ENCODE results near the gene DHX57. TPM values are rescaled to one million over a fixed set of nuclear protein-coding genes. Genes with fewer than 3 reads are reported as not detected.

DHX57 gene
- total and polyA plus RNA-seq, 2 experiments from 2014 or later, result 13.3 to 32.9 TPM

DNA sequence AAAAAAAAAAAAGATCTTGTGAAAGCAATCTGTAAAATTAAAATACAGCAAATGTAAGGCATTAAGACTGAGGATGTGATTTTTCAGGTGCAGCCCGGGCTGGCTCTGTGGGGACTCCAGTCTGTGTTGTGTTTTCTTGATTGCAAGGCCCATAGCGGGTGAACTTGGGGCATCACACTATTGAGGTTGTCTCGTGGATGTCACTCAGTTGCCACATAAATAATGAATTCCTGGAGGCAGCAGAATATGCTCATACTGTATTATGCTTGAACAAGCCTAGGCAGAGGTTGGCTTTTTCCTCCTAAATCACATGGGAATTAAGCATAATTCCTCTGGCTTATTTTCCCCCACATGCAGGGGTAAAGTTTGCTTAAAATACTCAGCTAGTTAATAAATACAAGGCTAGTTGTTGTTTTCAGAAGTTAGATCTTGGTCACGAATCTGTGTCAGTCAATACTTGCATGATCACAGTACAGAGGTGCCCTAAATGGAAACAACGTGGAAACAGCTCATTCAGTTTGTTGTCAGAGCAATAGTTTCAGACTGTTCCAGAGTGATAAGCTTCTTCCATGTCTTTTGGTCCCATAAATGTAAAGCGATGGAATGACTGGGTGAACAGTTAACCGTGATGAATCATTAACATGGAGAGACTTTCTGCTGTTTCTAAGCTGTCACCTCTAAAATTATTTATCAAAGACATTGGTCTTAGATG, 81.3 kb downstream of the DHX57 start (continued):
- TF ChIP-seq, protein P1, sequence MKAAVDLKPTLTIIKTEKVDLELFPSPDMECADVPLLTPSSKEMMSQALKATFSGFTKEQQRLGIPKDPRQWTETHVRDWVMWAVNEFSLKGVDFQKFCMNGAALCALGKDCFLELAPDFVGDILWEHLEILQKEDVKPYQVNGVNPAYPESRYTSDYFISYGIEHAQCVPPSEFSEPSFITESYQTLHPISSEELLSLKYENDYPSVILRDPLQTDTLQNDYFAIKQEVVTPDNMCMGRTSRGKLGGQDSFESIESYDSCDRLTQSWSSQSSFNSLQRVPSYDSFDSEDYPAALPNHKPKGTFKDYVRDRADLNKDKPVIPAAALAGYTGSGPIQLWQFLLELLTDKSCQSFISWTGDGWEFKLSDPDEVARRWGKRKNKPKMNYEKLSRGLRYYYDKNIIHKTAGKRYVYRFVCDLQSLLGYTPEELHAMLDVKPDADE (IDR thresholded peaks at IDR 0.05), result no peak
- TF ChIP-seq ZNF114 (CRISPR knock-in tag; IDR thresholded peaks at IDR 0.05), result no peak

DNA sequence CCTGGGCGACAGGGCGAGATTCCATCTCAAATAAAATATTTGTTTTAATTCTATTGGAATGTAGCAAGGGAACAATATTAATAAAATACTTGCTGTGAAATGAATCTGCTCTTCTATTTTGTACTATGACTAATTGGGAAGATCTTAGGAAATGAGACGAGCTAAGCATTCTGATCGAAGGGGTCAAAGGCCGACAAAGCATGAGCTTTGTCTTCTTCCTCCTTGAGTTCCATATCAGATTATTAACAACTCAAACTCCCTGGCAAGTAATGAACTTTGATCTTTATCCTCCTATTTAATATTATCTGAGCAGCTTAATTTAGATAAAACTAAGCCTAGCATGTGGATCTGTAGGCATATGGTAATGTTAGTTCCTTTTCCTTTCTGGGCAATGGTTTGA, 82.2 kb downstream of the DHX57 start:
- ATAC-seq (no peak), DNase-seq (ENCODE audit: low spot score) (no peak)
- H4K20me1 ChIP-seq (replicated peaks; ENCODE audit: insufficient read depth), result no peaks in the 10 kb centered on the region
- H3K36me3 Mint-ChIP-seq (ENCODE audit: low read depth), result no peaks in the 10 kb centered on the region
- no peak overlapping the region for H3K27ac Mint-ChIP-seq
- peaks cover 2% of the 10 kb centered on the region for H3K27me3 Mint-ChIP-seq (ENCODE audit: insufficient read depth, low read depth, poor library complexity)
- no peak overlapping the region for H3K4me3 ChIP-seq
- no peaks in the 10 kb centered on the region for H3K79me2 ChIP-seq (replicated peaks; ENCODE audit: insufficient read depth)
- no peaks in the 10 kb centered on the region for H3K27me3 ChIP-seq (ENCODE audit: insufficient read depth)
- no peaks in the 10 kb centered on the region for H3K36me3 ChIP-seq (ENCODE audit: insufficient read depth)
- H3K4me2 ChIP-seq, result no peak overlapping the region
- H3K9me2 ChIP-seq (ENCODE audit: insufficient read depth), result no peaks in the 10 kb centered on the region
- H3K27ac ChIP-seq (ENCODE audit: low read depth), result no peak overlapping the region
- H3K4me1 ChIP-seq (ENCODE audit: insufficient read depth), result no peaks in the 10 kb centered on the region
- H2AFZ ChIP-seq, result no peak overlapping the region
- H3K4me3 Mint-ChIP-seq, result no peak overlapping the region
- H3K4me1 Mint-ChIP-seq, result no peaks in the 10 kb centered on the region
- H3K9me3 Mint-ChIP-seq, result no peaks in the 10 kb centered on the region
- H3F3A ChIP-seq (replicated peaks; ENCODE audit: low read depth), result no peaks in the 10 kb centered on the region
- TF ChIP-seq ZNF331 (CRISPR knock-in tag; IDR thresholded peaks at IDR 0.05; ENCODE audit: low read depth), result no peak
- TF ChIP-seq, protein P2, sequence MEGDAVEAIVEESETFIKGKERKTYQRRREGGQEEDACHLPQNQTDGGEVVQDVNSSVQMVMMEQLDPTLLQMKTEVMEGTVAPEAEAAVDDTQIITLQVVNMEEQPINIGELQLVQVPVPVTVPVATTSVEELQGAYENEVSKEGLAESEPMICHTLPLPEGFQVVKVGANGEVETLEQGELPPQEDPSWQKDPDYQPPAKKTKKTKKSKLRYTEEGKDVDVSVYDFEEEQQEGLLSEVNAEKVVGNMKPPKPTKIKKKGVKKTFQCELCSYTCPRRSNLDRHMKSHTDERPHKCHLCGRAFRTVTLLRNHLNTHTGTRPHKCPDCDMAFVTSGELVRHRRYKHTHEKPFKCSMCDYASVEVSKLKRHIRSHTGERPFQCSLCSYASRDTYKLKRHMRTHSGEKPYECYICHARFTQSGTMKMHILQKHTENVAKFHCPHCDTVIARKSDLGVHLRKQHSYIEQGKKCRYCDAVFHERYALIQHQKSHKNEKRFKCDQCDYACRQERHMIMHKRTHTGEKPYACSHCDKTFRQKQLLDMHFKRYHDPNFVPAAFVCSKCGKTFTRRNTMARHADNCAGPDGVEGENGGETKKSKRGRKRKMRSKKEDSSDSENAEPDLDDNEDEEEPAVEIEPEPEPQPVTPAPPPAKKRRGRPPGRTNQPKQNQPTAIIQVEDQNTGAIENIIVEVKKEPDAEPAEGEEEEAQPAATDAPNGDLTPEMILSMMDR (conservative IDR thresholded peaks at IDR 0.05; ENCODE audit: low read depth in 2 of 2), result no peak
- no peak for TF ChIP-seq STAT1 (IDR thresholded peaks at IDR 0.05; ENCODE audit: unreplicated experiment)
- TF ChIP-seq CREB1 (CRISPR knock-in tag; IDR thresholded peaks at IDR 0.05; ENCODE audit: low read depth), result no peak
- TF ChIP-seq EZH2 (IDR thresholded peaks at IDR 0.05; ENCODE audit: low read depth, unreplicated experiment), result no peak
- no peak for TF ChIP-seq NANOG (IDR thresholded peaks at IDR 0.05; ENCODE audit: borderline replicate concordance)
- TF ChIP-seq, protein P1 (IDR thresholded peaks at IDR 0.05), result no peak
- no peak for TF ChIP-seq ZNF114 (CRISPR knock-in tag; IDR thresholded peaks at IDR 0.05)
- TF ChIP-seq, protein P3, sequence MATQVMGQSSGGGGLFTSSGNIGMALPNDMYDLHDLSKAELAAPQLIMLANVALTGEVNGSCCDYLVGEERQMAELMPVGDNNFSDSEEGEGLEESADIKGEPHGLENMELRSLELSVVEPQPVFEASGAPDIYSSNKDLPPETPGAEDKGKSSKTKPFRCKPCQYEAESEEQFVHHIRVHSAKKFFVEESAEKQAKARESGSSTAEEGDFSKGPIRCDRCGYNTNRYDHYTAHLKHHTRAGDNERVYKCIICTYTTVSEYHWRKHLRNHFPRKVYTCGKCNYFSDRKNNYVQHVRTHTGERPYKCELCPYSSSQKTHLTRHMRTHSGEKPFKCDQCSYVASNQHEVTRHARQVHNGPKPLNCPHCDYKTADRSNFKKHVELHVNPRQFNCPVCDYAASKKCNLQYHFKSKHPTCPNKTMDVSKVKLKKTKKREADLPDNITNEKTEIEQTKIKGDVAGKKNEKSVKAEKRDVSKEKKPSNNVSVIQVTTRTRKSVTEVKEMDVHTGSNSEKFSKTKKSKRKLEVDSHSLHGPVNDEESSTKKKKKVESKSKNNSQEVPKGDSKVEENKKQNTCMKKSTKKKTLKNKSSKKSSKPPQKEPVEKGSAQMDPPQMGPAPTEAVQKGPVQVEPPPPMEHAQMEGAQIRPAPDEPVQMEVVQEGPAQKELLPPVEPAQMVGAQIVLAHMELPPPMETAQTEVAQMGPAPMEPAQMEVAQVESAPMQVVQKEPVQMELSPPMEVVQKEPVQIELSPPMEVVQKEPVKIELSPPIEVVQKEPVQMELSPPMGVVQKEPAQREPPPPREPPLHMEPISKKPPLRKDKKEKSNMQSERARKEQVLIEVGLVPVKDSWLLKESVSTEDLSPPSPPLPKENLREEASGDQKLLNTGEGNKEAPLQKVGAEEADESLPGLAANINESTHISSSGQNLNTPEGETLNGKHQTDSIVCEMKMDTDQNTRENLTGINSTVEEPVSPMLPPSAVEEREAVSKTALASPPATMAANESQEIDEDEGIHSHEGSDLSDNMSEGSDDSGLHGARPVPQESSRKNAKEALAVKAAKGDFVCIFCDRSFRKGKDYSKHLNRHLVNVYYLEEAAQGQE (IDR thresholded peaks at IDR 0.05; ENCODE audit: unreplicated experiment), result no peak
- no peak for TF ChIP-seq POLR2AphosphoS5 (IDR thresholded peaks at IDR 0.05; ENCODE audit: low read depth)
- no peak for TF ChIP-seq EZH2phosphoT487 (IDR thresholded peaks at IDR 0.05; ENCODE audit: unreplicated experiment)

All from GM23338 (cell line).